ENCODE results near the gene AMDHD1.

Gene AMDHD1

DNA sequence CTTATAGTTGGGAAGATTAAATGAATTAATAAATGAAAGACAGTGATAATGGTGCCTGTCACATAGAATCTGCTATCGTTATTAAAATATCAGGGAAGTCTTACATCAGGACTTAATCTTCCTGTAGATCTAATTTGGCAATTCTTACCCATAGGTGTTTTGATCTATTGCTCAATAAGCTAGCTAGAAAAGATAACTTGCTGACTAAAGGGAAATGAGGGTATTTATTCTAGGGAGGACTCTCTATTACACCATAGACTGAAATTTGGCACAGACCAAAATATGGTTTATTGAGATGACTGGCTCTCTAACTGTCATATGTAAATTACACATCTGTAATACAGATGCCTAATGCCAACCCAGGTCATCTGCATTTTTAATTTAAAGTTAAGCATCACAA lies 41.6 kb downstream of the AMDHD1 start:
- Histone ChIP-seq H3K4me1 (ENCODE audit: control insufficient read depth in 1 of 2, insufficient read depth in 2 of 2, low read length in 2 of 2) (no peaks in the 10 kb centered on the region), H3K27me3 (ENCODE audit: low read depth, low read length) (no peaks in the 10 kb centered on the region), H3K36me3 (ENCODE audit: control insufficient read depth in 1 of 2, insufficient read depth in 2 of 2, low read length in 2 of 2) (no peaks in the 10 kb centered on the region), H3K27ac (ENCODE audit: low read length) (no peak overlapping the region), H3K4me3 (ENCODE audit: low read depth in 1 of 2, low read length in 2 of 2) (no peak overlapping the region), H3K9me3 (ENCODE audit: control insufficient read depth in 1 of 2, low read length in 2 of 2) (no peaks in the 10 kb centered on the region)

- no peak overlapping the region for H3K4me3 ChIP-seq (ENCODE audit: low read depth in 1 of 2, low read length in 2 of 2)
- H3K27me3 ChIP-seq (ENCODE audit: low read depth, low read length) = no peaks in the 10 kb centered on the region
- no peak overlapping the region for H3K27ac ChIP-seq (ENCODE audit: low read length)
- H3K9me3 ChIP-seq (ENCODE audit: control insufficient read depth in 1 of 2, low read length in 2 of 2) = no peaks in the 10 kb centered on the region
- no peaks in the 10 kb centered on the region for H3K36me3 ChIP-seq (ENCODE audit: control insufficient read depth in 1 of 2, insufficient read depth in 2 of 2, low read length in 2 of 2)
- H3K4me1 ChIP-seq (ENCODE audit: control insufficient read depth in 1 of 2, insufficient read depth in 2 of 2, low read length in 2 of 2) = no peaks in the 10 kb centered on the region
Observed at GRCh38 chr12:95986635-95987570, 43.8 kb downstream of the AMDHD1 start.

DNA sequence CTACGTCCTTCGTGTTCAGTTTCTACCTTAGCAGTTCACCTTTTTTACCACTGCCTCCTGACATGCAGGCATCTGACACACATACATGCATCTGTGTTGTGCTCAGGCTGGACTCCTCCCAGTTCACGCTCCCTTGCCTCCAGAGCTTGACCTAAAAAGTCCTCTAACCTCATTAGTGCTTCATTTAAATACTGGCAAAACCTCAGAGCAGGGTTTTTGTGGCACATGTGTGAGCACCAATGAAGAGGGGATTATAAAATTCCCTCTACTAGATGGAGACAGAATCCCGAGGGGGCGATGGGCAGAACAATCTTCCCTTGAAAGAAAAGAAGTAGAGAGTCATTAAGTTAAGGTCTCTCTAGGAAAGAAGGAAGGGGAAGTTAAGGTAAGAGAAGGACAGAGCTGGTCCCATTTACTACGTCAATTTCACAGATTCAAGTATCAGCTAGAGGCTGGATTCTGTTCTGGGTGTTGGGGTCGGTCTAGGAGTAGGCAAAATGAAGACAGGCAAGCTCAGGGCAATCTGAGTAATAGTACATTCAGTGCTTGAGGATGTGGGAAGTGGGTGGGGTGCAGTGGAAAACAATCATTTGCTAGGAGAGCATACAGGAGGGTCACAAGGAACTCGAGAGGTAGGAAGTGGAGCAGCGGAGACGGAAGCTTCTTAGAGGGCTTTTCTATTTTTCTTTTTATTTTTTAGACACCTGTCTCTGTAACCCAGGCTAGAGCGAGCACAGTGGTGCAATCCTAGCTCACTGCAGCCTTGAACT lies 45.6 kb downstream of the AMDHD1 start:
- no peaks in the 10 kb centered on the region for H3K9me3 ChIP-seq (ENCODE audit: control insufficient read depth in 1 of 2, low read length in 2 of 2)

DNA sequence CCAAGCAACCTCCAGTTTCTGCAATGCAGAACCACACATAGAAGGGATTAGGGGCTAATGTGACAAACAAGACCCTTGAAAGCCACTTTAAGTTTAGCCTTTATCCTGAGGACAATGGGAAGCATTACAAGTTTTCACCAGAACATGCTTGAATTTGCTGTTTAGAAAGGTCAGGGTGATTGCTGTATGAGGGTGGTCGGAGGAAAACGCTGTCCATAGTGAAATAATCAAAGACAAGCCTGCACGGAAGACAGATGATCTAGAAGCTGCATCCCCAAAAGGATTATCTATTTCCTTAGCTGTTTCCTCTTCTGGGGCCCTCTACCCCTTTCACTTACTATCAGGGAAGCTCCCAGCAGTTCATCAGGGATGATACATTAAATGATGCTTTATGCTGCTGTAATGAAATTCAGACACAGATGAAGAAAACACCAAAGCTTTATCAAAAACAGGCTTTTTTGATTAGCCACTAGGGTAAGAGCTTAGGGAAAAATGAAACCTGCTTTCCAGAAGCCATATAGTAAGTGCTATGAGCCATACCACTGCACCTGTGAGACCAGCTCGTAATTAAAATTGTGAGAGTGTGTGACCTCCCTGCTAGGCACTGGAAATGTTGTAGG lies 46.5 kb downstream of the AMDHD1 start:
- Histone ChIP-seq H3K27ac (ENCODE audit: low read length) (no peak overlapping the region), H3K9me3 (ENCODE audit: control insufficient read depth in 1 of 2, low read length in 2 of 2) (no peaks in the 10 kb centered on the region), H3K27me3 (ENCODE audit: low read depth, low read length) (no peaks in the 10 kb centered on the region), H3K36me3 (ENCODE audit: control insufficient read depth in 1 of 2, insufficient read depth in 2 of 2, low read length in 2 of 2) (no peaks in the 10 kb centered on the region), H3K4me3 (ENCODE audit: low read depth in 1 of 2, low read length in 2 of 2) (no peak overlapping the region), H3K4me1 (ENCODE audit: control insufficient read depth in 1 of 2, insufficient read depth in 2 of 2, low read length in 2 of 2) (no peaks in the 10 kb centered on the region)

More for the DNA sequence above, 45.6 kb downstream of the AMDHD1 start:
- H3K27ac ChIP-seq (ENCODE audit: low read length) = no peak overlapping the region
- H3K4me3 ChIP-seq (ENCODE audit: low read depth in 1 of 2, low read length in 2 of 2) = no peak overlapping the region
- no peaks in the 10 kb centered on the region for H3K4me1 ChIP-seq (ENCODE audit: control insufficient read depth in 1 of 2, insufficient read depth in 2 of 2, low read length in 2 of 2)
- H3K36me3 ChIP-seq (ENCODE audit: control insufficient read depth in 1 of 2, insufficient read depth in 2 of 2, low read length in 2 of 2) = no peaks in the 10 kb centered on the region
- H3K27me3 ChIP-seq (ENCODE audit: low read depth, low read length) = no peaks in the 10 kb centered on the region

- H3K4me3 ChIP-seq (ENCODE audit: low read depth in 1 of 2, low read length in 2 of 2) = no peak overlapping the region
- no peaks in the 10 kb centered on the region for H3K27me3 ChIP-seq (ENCODE audit: low read depth, low read length)
- no peaks in the 10 kb centered on the region for H3K36me3 ChIP-seq (ENCODE audit: control insufficient read depth in 1 of 2, insufficient read depth in 2 of 2, low read length in 2 of 2)
- H3K9me3 ChIP-seq (ENCODE audit: control insufficient read depth in 1 of 2, low read length in 2 of 2) = no peaks in the 10 kb centered on the region
- no peak overlapping the region for H3K27ac ChIP-seq (ENCODE audit: low read length)
- H3K4me1 ChIP-seq (ENCODE audit: control insufficient read depth in 1 of 2, insufficient read depth in 2 of 2, low read length in 2 of 2) = no peaks in the 10 kb centered on the region
Observed at GRCh38 chr12:95990136-95990535, 47.0 kb downstream of the AMDHD1 start.

DNA sequence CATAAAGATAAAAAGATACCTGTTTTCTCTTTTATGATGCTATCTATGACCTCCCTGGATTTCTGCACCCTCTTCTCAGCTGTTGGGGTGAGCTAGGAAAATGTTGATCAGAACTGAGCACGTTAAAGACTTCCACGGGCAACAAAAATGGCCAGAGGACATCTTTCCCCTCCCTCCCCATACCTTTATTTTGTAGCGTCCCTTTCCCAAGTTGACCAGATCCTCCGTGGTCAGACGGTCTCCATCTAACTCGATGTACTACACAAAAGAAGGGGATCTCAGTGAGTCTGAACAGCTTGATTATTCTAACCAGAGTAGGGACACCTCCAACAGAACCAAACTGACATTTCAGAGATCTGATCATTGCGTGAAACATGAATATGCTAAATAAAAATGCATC lies 50.8 kb downstream of the AMDHD1 start:
- H3K27ac ChIP-seq (ENCODE audit: low read length) = no peak overlapping the region
- H3K9me3 ChIP-seq (ENCODE audit: control insufficient read depth in 1 of 2, low read length in 2 of 2) = no peaks in the 10 kb centered on the region
- no peaks in the 10 kb centered on the region for H3K27me3 ChIP-seq (ENCODE audit: low read depth, low read length)
- H3K4me1 ChIP-seq (ENCODE audit: control insufficient read depth in 1 of 2, insufficient read depth in 2 of 2, low read length in 2 of 2) = no peaks in the 10 kb centered on the region
- no peak overlapping the region for H3K4me3 ChIP-seq (ENCODE audit: low read depth in 1 of 2, low read length in 2 of 2)
- no peaks in the 10 kb centered on the region for H3K36me3 ChIP-seq (ENCODE audit: control insufficient read depth in 1 of 2, insufficient read depth in 2 of 2, low read length in 2 of 2)

DNA sequence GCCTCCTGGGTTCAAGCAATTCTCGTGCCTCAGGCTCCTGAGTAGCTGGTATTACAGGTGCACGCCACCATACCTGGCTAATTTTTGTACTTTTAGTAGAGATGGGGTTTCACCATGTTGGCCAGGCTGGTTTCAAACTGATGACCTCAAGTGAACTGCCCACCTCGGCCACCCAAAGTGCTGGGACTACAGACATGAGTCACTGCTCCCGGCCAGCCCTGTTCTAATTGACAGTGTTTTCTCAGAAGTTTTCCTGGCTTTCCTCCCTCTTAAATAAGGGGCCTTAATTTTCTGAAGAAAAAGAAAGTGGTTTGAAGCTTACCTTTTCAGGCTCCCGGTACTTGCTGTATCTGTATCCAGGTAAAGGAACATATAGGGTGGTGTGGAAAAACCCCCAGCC lies 51.3 kb downstream of the AMDHD1 start:
- Histone ChIP-seq H3K9me3 (ENCODE audit: control insufficient read depth in 1 of 2, low read length in 2 of 2) (no peaks in the 10 kb centered on the region), H3K27ac (ENCODE audit: low read length) (no peak overlapping the region), H3K27me3 (ENCODE audit: low read depth, low read length) (no peaks in the 10 kb centered on the region), H3K4me1 (ENCODE audit: control insufficient read depth in 1 of 2, insufficient read depth in 2 of 2, low read length in 2 of 2) (no peaks in the 10 kb centered on the region), H3K36me3 (ENCODE audit: control insufficient read depth in 1 of 2, insufficient read depth in 2 of 2, low read length in 2 of 2) (peaks cover 0 to 2% of the 10 kb centered on the region in 2 donors), H3K4me3 (ENCODE audit: low read depth in 1 of 2, low read length in 2 of 2) (no peak overlapping the region)

DNA sequence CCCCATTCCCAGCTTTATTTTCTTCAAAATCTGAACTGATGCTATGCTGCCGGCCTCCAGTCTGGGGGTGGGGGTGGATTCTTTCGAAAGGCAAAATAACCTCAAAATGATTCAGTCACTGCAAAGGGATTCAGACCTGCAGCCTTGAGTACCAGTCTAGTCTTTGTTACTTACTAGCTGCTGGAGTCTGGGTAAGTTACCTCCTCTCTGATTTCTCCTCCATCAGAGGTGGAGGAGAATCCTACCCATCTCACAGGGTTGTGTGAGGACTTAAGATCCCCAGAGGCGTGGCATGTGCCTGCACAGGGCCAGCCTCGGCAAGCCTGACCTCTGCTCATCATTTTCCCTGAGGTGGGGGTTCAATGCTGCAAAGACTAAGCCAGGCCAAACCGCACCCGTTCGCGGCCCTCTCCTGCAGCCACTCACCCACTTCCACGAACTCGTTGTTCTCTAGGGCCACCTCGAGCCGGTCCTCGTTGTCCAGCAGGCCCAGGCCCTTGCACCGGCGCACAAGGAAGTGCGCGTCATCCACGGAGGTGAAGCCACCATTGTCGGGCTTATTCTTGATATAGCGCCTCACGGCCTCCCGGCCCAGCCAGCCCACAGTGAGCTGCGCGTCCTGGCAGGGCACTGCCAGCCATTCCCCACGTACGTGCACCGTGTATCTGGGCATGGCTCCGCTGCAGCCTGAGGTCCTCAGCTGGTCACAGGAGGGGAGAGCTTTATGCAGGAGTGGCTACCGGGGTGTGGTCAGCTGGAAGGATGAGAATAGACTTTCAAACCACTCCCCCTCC lies 52.3 kb downstream of the AMDHD1 start:
- peaks cover 0 to 7% of the 10 kb centered on the region in 2 donors for H3K36me3 ChIP-seq (ENCODE audit: control insufficient read depth in 1 of 2, insufficient read depth in 2 of 2, low read length in 2 of 2)
- H3K27me3 ChIP-seq (ENCODE audit: low read depth, low read length) = no peaks in the 10 kb centered on the region
- H3K9me3 ChIP-seq (ENCODE audit: control insufficient read depth in 1 of 2, low read length in 2 of 2) = no peaks in the 10 kb centered on the region
- H3K4me3 ChIP-seq (ENCODE audit: low read depth in 1 of 2, low read length in 2 of 2) = no peak overlapping the region
- no peaks in the 10 kb centered on the region for H3K4me1 ChIP-seq (ENCODE audit: control insufficient read depth in 1 of 2, insufficient read depth in 2 of 2, low read length in 2 of 2)
- H3K27ac ChIP-seq (ENCODE audit: low read length) = no peak overlapping the region

DNA sequence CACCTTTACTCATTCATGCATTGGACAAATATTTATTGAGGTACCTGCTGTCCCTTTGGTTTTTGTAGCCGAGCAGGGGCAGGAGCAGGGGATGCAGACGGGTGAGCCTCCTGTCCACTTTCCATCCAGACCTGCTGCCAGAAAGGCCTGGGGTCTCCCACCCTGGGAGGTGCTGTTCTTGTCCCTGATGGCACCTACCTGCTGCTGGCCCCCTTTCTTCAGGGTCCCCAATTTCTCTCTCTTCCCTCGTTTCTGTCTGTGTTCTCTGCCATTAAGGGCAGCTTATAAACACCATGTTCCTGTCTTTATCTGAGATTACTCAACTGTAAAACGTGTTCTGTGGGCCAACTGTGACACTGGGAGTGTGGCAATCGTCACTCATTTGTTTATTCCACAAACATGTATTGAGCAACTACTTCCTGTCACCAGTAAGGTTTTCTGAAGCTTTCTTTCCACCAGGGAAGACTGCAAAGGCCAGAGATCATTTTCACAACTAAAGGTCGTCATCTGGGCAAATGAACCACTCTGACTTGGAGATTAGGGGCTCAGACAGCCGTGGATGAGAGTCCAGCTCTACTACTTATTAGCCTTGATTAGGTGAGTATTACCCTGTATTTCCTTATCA lies 53.0 kb downstream of the AMDHD1 start, which contains the start of gene HAL:
TSS of gene HAL (minus strand) at position 311 of the 625 bp plus-strand sequence. CDS start 434 bp downstream, outside the sequence.
- Histone ChIP-seq H3K9me3 (ENCODE audit: control insufficient read depth in 1 of 2, low read length in 2 of 2) (no peaks in the 10 kb centered on the region), H3K36me3 (ENCODE audit: control insufficient read depth in 1 of 2, insufficient read depth in 2 of 2, low read length in 2 of 2) (peaks cover 4 to 10% of the 10 kb centered on the region in 2 donors), H3K4me3 (ENCODE audit: low read depth in 1 of 2, low read length in 2 of 2) (no peak within 1 kb of the TSS), H3K27me3 (ENCODE audit: low read depth, low read length) (no peaks in the 10 kb centered on the region), H3K27ac (ENCODE audit: low read length) (no peak within 1 kb of the TSS), H3K4me1 (ENCODE audit: control insufficient read depth in 1 of 2, insufficient read depth in 2 of 2, low read length in 2 of 2) (no peaks in the 10 kb centered on the region)

DNA sequence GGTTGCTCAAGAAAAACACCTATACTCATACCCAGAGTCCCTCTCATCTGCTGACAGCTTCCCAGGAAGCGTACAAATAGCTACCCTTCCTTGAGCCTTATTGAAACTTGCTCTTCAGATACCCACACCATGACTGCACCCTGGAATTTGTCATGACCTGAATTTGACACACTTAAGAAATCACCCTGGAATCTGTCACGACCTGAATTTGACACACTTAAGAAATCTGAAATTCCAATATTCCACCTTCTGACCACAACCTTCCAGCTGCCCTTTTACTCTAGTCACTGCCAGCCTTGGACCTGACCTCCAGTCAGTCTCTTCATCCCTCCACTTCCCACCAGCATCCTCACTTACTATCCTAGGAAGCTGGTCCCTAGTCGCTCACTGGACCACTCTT lies 54.1 kb downstream of the AMDHD1 start:
- Histone ChIP-seq H3K27me3 (ENCODE audit: low read depth, low read length) (no peaks in the 10 kb centered on the region), H3K36me3 (ENCODE audit: control insufficient read depth in 1 of 2, insufficient read depth in 2 of 2, low read length in 2 of 2) (peaks cover 11 to 14% of the 10 kb centered on the region in 2 donors), H3K9me3 (ENCODE audit: control insufficient read depth in 1 of 2, low read length in 2 of 2) (no peaks in the 10 kb centered on the region), H3K27ac (ENCODE audit: low read length) (no peak overlapping the region), H3K4me1 (ENCODE audit: control insufficient read depth in 1 of 2, insufficient read depth in 2 of 2, low read length in 2 of 2) (no peaks in the 10 kb centered on the region), H3K4me3 (ENCODE audit: low read depth in 1 of 2, low read length in 2 of 2) (no peak overlapping the region)

Data from muscle layer of duodenum (tissue), 2 donors.